ENCODE data around the gene PARP2.

Gene PARP2

GRCh38 chr14:20400965-20401593, 57.6 kb downstream of the PARP2 start:
- DNase-seq (ENCODE audit: low spot score) = no peak

GRCh38 chr14:20403521-20403920, 60.1 kb downstream of the PARP2 start:
- DNase-seq (ENCODE audit: low spot score) = no peak
